MM.1S (cell line): ENCODE results near the gene STAG1.
"Not testable (repeated sequence)": the region's sequence is repeated elsewhere in the genome, so short reads cannot be mapped to it uniquely, and the experiment has no call there.

Experiments
- DNase-seq: peaks from one replicate; pipeline ENCODE4 v3.0.0-alpha.2; 2015
- H2AFZ ChIP-seq: fragments of 300-600 bp; sonication (generic); 2 replicates; pipeline ENCODE4 v1.6.0; 2016; ENCODE audit warnings: antibody characterized with exemption, low read length
- H3F3A ChIP-seq: fragments of 300-600 bp; sonication (generic); 2 replicates; pipeline ENCODE4 v1.6.1; 2016; ENCODE audit warnings: mild to moderate bottlenecking, antibody characterized with exemption, low read length, moderate library complexity, mixed read lengths; ENCODE audit not compliant: insufficient read depth
- H3K27ac ChIP-seq: fragments of 300-600 bp; sonication (generic); 2 replicates; pipeline ENCODE4 v1.5.1; 2016; ENCODE audit warnings: mild to moderate bottlenecking, low read length
- H3K27me3 ChIP-seq: fragments of 300-600 bp; sonication (generic); replicated peaks from 2 replicates; pipeline ENCODE4 v1.6.0; 2016; ENCODE audit warnings: low read length; ENCODE audit not compliant: insufficient read depth
- H3K36me3 ChIP-seq: fragments of 300-600 bp; sonication (generic); replicated peaks from 2 replicates; pipeline ENCODE4 v1.6.1; 2016; ENCODE audit warnings: mild to moderate bottlenecking, low read length, mixed read lengths; ENCODE audit not compliant: insufficient read depth
- H3K4me1 ChIP-seq: fragments of 300-600 bp; sonication (generic); 2 replicates; pipeline ENCODE4 v1.6.1; 2016; ENCODE audit warnings: low read length, mixed read lengths
- H3K4me2 ChIP-seq: fragments of 300-600 bp; sonication (generic); 2 replicates; pipeline ENCODE4 v1.6.0; 2016; ENCODE audit warnings: low read depth, low read length
- H3K4me3 ChIP-seq: fragments of 300-600 bp; sonication (generic); 2 replicates; pipeline ENCODE4 v1.5.1; 2016; ENCODE audit warnings: low read length, mixed read lengths
- H3K79me2 ChIP-seq: fragments of 300-600 bp; sonication (generic); 2 replicates; pipeline ENCODE4 v1.6.1; 2016; ENCODE audit warnings: mixed run types, low read length, mixed read lengths
- H3K9ac ChIP-seq: fragments of 300-600 bp; sonication (generic); 2 replicates; pipeline ENCODE4 v1.6.1; 2016; ENCODE audit warnings: low read length, mixed read lengths
- H3K9me2 ChIP-seq: fragments of 300-600 bp; sonication (generic); replicated peaks from 2 replicates; pipeline ENCODE4 v1.6.1; 2016; ENCODE audit warnings: mild to moderate bottlenecking, low read length, mixed read lengths; ENCODE audit not compliant: insufficient read depth
- H3K9me3 ChIP-seq: fragments of 300-600 bp; sonication (generic); replicated peaks from 2 replicates; pipeline ENCODE4 v1.6.1; 2016; ENCODE audit warnings: mild to moderate bottlenecking, low read length, mixed read lengths; ENCODE audit not compliant: insufficient read depth
- H4K20me1 ChIP-seq: fragments of 300-600 bp; sonication (generic); 2 replicates; pipeline ENCODE4 v1.6.1; 2016; ENCODE audit warnings: mild to moderate bottlenecking, low read length, moderate library complexity, mixed read lengths; ENCODE audit not compliant: insufficient read depth
- CTCF ChIP-seq: fragments of 300-600 bp; sonication (generic); IDR thresholded peaks from 2 replicates; pipeline ENCODE4 v1.5.1; 2016; ENCODE audit warnings: antibody characterized with exemption, low read length, mixed read lengths
- EZH2 ChIP-seq: fragments of 300-600 bp; sonication (generic); optimal IDR thresholded peaks from 2 replicates; pipeline ENCODE3; 2017; ENCODE audit warnings: low read depth, mild to moderate bottlenecking, antibody characterized with exemption, low read length, mixed read lengths
- EZH2phosphoT487 ChIP-seq: fragments of 300-600 bp; sonication (generic); IDR thresholded peaks from 2 replicates; pipeline ENCODE4 v1.6.1; 2018; ENCODE audit warnings: antibody characterized with exemption, low read length

STAG1 gene

GRCh38 chr3:136750209-136750896 is 1.8 kb downstream of the STAG1 start:
- no peak overlapping the region for H2AFZ ChIP-seq
- peak overlapping the region; percentile 54 for H3K4me2 ChIP-seq
- H3K9me3 ChIP-seq, result no peaks in the 10 kb centered on the region
- peak overlapping the region; percentile 96; the same call in 1 of the 2 replicates for H3K27ac ChIP-seq
- TF ChIP-seq EZH2phosphoT487, result no peak
- TF ChIP-seq CTCF, result no peak
- TF ChIP-seq EZH2, result no peak
- no peaks in the 10 kb centered on the region for H3K36me3 ChIP-seq
- peaks cover 14% of the 10 kb centered on the region for H3F3A ChIP-seq
- H4K20me1 ChIP-seq, result peaks cover 11% of the 10 kb centered on the region
- peaks cover 13% of the 10 kb centered on the region for H3K4me1 ChIP-seq
- H3K9me2 ChIP-seq, result no peaks in the 10 kb centered on the region
- DNase-seq, result peak; percentile 27
- H3K9ac ChIP-seq, result peak overlapping the region; percentile 86
- H3K79me2 ChIP-seq, result peaks cover 61% of the 10 kb centered on the region
- peak overlapping the region; percentile 88 for H3K4me3 ChIP-seq
- H3K27me3 ChIP-seq, result no peaks in the 10 kb centered on the region

DNA sequence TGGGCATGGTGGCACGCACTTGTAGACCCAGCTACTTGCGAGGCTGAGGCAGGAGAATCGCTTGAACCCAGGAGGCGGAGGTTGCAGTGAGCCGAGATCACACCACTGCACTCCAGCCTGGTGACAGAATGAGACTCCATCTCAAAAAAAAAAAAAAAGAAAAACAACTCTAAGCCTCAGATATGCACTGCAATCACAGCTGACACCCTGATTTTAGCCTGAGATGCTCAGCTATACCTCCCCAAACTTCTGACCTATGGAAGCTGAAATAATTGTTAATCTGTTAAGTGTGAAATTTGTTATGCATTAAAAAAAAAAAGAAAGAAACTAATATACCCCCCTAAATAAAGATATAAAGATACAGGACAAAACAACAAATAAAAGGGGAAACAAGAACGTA is 2.6 kb downstream of the STAG1 start:
- Histone ChIP-seq H3K4me2 (peak overlapping the region; percentile 54; the same call in 1 of the 2 replicates), H3K4me3 (peak overlapping the region; percentile 88; the same call in 1 of the 2 replicates), H3K4me1 (peaks cover 12% of the 10 kb centered on the region), H3K79me2 (peaks cover 69% of the 10 kb centered on the region), H3F3A (peaks cover 14% of the 10 kb centered on the region), H4K20me1 (peaks cover 18% of the 10 kb centered on the region)
- DNase-seq, H2AFZ ChIP-seq, H3K9me2 ChIP-seq, H3K27me3 ChIP-seq, H3K9ac ChIP-seq, H3K27ac ChIP-seq, H3K9me3 ChIP-seq, H3K36me3 ChIP-seq: not testable (repeated sequence)

DNA sequence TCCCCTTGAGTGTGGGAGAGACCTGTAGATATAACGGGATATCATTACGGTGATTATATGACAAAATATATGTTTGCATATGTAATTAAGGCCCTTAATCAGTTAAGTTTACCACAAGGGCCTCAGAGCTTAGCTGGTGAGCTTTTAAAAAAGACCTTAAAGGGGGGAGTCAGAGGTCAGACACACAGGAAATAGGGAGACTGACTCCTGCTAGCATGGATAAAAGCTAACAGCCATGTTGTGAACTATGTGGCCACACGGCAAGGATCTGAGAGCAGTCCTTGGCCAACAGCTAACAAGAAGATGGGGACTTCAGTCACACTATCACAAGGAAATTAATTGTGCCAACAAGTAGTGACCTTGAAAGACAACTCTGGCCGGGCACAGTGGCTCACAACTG is 3.1 kb downstream of the STAG1 start:
- Histone ChIP-seq H3K4me1 (peaks cover 8% of the 10 kb centered on the region), H2AFZ (no peak overlapping the region), H3K4me2 (no peak overlapping the region), H3K9me3 (no peaks in the 10 kb centered on the region), H3K36me3 (no peaks in the 10 kb centered on the region), H4K20me1 (peaks cover 19% of the 10 kb centered on the region), H3K27ac (no peak overlapping the region), H3K9me2 (no peaks in the 10 kb centered on the region), H3K9ac (no peak overlapping the region), H3F3A (peaks cover 14% of the 10 kb centered on the region), H3K4me3 (no peak overlapping the region), H3K27me3 (no peaks in the 10 kb centered on the region), H3K79me2 (peaks cover 74% of the 10 kb centered on the region)
- DNase-seq, result no peak
- TF ChIP-seq EZH2 (no peak), CTCF (no peak), EZH2phosphoT487 (no peak)

GRCh38 chr3:136745916-136746315 is 6.3 kb downstream of the STAG1 start:
- Histone ChIP-seq H3F3A (no peaks in the 10 kb centered on the region), H3K79me2 (peaks cover 100% of the 10 kb centered on the region), H3K9ac (no peak overlapping the region), H3K9me3 (no peaks in the 10 kb centered on the region), H3K36me3 (no peaks in the 10 kb centered on the region), H4K20me1 (peaks cover 25% of the 10 kb centered on the region), H3K4me1 (peaks cover 8% of the 10 kb centered on the region), H3K27me3 (no peaks in the 10 kb centered on the region), H2AFZ (no peak overlapping the region), H3K9me2 (no peaks in the 10 kb centered on the region), H3K27ac (no peak overlapping the region), H3K4me2 (no peak overlapping the region), H3K4me3 (no peak overlapping the region)
- no peak for TF ChIP-seq EZH2phosphoT487
- TF ChIP-seq EZH2, result no peak
- no peak for TF ChIP-seq CTCF
- no peak for DNase-seq
